ENCODE results near the gene NPC1L1.

The NPC1L1 gene

DNA sequence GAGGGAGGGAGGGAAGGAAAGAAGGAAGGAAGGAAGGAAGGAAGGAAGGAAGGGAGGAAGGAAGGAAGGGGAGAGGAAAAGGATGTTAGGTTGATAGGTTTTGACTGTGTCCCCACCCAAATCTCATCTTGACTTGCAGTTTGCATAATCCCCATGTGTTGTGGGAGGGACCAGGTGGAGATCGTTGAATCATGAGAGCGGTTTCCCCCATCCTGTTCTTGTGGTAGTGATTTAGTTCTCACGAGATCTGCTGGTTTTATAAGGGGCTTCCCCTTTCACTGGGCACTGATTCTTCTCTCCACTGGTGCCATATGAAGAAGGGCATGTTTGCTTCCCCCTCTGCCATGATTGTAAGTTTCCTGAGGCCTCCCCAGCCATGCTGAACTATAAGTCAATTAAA lies 35.5 kb downstream of the NPC1L1 start:
- TF ChIP-seq MAX (IDR thresholded peaks at IDR 0.05; ENCODE audit: low read depth, low read length) (no peak), CTCF (IDR thresholded peaks at IDR 0.05; ENCODE audit: low read depth, low read length) (no peak), MYC (IDR thresholded peaks at IDR 0.05; ENCODE audit: low read depth, low read length) (no peak), POLR2A (IDR thresholded peaks at IDR 0.05; ENCODE audit: extremely low read depth, insufficient read length) (no peak)
- no peak for DNase-seq (ENCODE audit: low read depth)
- no peak overlapping the region for H3K4me3 ChIP-seq (ENCODE audit: low read depth, low read length)

GRCh38 chr7:44498230-44498954 lies 42.7 kb downstream of the NPC1L1 start:
- no peak for TF ChIP-seq CTCF (IDR thresholded peaks at IDR 0.05; ENCODE audit: low read depth, low read length)
- TF ChIP-seq MAX (IDR thresholded peaks at IDR 0.05; ENCODE audit: low read depth, low read length) = no peak
- no peak overlapping the region for H3K4me3 ChIP-seq (ENCODE audit: low read depth, low read length)
- no peak for DNase-seq (ENCODE audit: low read depth)

- no peak overlapping the region for H3K4me3 ChIP-seq (ENCODE audit: low read depth, low read length)
- no peak for TF ChIP-seq MAX (IDR thresholded peaks at IDR 0.05; ENCODE audit: low read depth, low read length)
- no peak for DNase-seq (ENCODE audit: low read depth)
These were observed 43.7 kb downstream of the NPC1L1 start for GRCh38 chr7:44497155-44498027.

GRCh38 chr7:44496385-44496784 lies 44.7 kb downstream of the NPC1L1 start:
- no peak for DNase-seq (ENCODE audit: low read depth)
- TF ChIP-seq MYC (IDR thresholded peaks at IDR 0.05; ENCODE audit: low read depth, low read length) = no peak
- no peak for TF ChIP-seq CTCF (IDR thresholded peaks at IDR 0.05; ENCODE audit: low read depth, low read length)
- TF ChIP-seq POLR2A (IDR thresholded peaks at IDR 0.05; ENCODE audit: extremely low read depth, insufficient read length) = no peak
- H3K4me3 ChIP-seq (ENCODE audit: low read depth, low read length) = no peak overlapping the region

DNA sequence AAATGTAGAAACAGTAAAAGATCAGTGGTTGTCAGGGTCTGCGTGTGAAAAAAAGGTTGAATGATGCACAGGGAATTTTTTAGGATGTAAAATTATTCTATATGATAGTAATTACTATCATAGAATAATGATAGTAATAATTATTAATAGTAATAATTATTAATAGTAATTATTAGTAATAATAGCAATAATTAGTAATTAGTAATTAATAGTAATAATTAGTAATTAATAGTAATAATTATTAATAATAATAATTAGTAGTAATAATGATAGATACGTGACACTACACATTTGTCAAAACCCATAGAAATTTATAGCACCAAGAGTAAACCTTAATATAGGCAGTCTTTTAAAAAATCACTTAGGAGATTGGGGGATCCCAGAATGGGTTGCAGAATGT lies 46.2 kb downstream of the NPC1L1 start:
- no peak for DNase-seq (ENCODE audit: low read depth)
- no peak overlapping the region for H3K4me3 ChIP-seq (ENCODE audit: low read depth, low read length)
- no peak for TF ChIP-seq CTCF (IDR thresholded peaks at IDR 0.05; ENCODE audit: low read depth, low read length)
- TF ChIP-seq MYC (IDR thresholded peaks at IDR 0.05; ENCODE audit: low read depth, low read length) = no peak
- no peak for TF ChIP-seq POLR2A (IDR thresholded peaks at IDR 0.05; ENCODE audit: extremely low read depth, insufficient read length)
- no peak for TF ChIP-seq MAX (IDR thresholded peaks at IDR 0.05; ENCODE audit: low read depth, low read length)

DNA sequence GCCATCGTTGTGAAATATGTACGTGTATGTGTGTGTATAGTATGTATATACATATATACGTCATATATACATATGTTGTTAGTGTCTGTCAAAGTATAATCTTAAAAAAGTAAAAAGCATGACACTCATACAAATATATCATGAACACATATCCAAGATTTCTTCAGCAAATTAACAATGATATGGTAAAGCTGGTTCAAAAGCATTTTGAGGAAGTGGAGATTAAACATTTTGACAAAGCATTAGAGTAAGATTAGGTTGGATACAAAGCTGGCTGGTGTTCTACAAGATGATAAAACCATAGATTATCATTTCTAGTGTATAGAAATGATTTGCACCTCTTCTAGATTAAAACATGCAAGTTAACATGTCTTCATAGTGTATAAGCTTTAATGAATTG lies 49.9 kb downstream of the NPC1L1 start:
- no peak for DNase-seq (ENCODE audit: low read depth)
- H3K4me3 ChIP-seq (ENCODE audit: low read depth, low read length) = peak overlapping the region; percentile 87
- no peak for TF ChIP-seq CTCF (IDR thresholded peaks at IDR 0.05; ENCODE audit: low read depth, low read length)
- no peak for TF ChIP-seq MAX (IDR thresholded peaks at IDR 0.05; ENCODE audit: low read depth, low read length)
- no peak for TF ChIP-seq MYC (IDR thresholded peaks at IDR 0.05; ENCODE audit: low read depth, low read length)
- TF ChIP-seq POLR2A (IDR thresholded peaks at IDR 0.05; ENCODE audit: extremely low read depth, insufficient read length) = no peak
